ENCODE data around the gene BRD4.

DNA sequence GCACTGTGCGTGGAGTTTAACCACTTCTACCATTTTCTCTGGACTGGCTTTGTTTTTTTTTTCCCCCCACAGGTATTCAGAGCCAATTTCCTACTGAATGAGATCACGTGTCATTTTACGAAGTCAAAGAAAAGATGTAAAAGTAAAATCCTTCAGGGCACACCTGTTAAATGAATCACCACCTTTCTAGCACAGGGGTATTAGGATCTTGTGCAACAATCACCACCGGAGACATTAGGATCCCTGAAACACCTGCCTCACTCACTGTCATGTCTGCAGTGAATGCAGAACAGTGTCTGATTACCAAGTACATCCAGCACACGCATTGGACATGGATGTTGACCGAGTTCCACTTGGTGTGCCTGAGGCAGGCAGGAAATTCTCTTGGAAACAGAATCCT lies 17.2 kb downstream of the BRD4 start:
- TF ChIP-seq, protein P1, sequence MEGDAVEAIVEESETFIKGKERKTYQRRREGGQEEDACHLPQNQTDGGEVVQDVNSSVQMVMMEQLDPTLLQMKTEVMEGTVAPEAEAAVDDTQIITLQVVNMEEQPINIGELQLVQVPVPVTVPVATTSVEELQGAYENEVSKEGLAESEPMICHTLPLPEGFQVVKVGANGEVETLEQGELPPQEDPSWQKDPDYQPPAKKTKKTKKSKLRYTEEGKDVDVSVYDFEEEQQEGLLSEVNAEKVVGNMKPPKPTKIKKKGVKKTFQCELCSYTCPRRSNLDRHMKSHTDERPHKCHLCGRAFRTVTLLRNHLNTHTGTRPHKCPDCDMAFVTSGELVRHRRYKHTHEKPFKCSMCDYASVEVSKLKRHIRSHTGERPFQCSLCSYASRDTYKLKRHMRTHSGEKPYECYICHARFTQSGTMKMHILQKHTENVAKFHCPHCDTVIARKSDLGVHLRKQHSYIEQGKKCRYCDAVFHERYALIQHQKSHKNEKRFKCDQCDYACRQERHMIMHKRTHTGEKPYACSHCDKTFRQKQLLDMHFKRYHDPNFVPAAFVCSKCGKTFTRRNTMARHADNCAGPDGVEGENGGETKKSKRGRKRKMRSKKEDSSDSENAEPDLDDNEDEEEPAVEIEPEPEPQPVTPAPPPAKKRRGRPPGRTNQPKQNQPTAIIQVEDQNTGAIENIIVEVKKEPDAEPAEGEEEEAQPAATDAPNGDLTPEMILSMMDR (IDR thresholded peaks at IDR 0.05): no peak
- TF ChIP-seq POLR2A (IDR thresholded peaks at IDR 0.05): no peak
- no peak for TF ChIP-seq EP300 (IDR thresholded peaks at IDR 0.05)
- TF ChIP-seq POLR2AphosphoS5 (IDR thresholded peaks at IDR 0.05): no peak

Measured in upper lobe of left lung (tissue), 4 donors.